C1 segment of cervical spinal cord (tissue), 14 donors: ENCODE data around the gene SEMA6A.
"Not testable (repeated sequence)": the region's sequence is repeated elsewhere in the genome, so short reads cannot be mapped to it uniquely, and the experiment has no call there.

Source experiments
- DNase-seq, 14 donors: peaks; one replicate each; lab custom pipeline; 2025; lab: John Stamatoyannopoulos, UW

The SEMA6A gene

GRCh38 chr5:116554764-116555163 is 19.9 kb downstream of the SEMA6A start:
- DNase-seq: peak in 3 of 14 donors; percentile 16 to 69 (median 24)

- DNase-seq: peak in 12 of 14 donors; percentile 18 to 74 (median 56)
Observed at GRCh38 chr5:116553366-116553765, 21.3 kb downstream of the SEMA6A start.

- DNase-seq: no peak
Observed at GRCh38 chr5:116550082-116550481, 24.5 kb downstream of the SEMA6A start.

- DNase-seq: no peak
Observed at GRCh38 chr5:116546743-116547124, 27.9 kb downstream of the SEMA6A start.

- DNase-seq: no peak
Observed at GRCh38 chr5:116546033-116546742, 28.4 kb downstream of the SEMA6A start.

GRCh38 chr5:116545465-116545864 is 29.2 kb downstream of the SEMA6A start:
- not testable (repeated sequence) for DNase-seq

- DNase-seq: no peak
Observed at GRCh38 chr5:116544531-116545241, 29.9 kb downstream of the SEMA6A start.

- no peak for DNase-seq
Observed at GRCh38 chr5:116543501-116543900, 31.1 kb downstream of the SEMA6A start.

- no peak for DNase-seq
Observed at GRCh38 chr5:116542619-116543018, 32.0 kb downstream of the SEMA6A start.

- DNase-seq: peak in 1 of 14 donors; percentile 51
Observed at GRCh38 chr5:116539222-116539621, 35.4 kb downstream of the SEMA6A start.

- DNase-seq: peak in 5 of 14 donors; percentile 25 to 59 (median 36)
Observed at GRCh38 chr5:116536316-116537083, 38.1 kb downstream of the SEMA6A start.

GRCh38 chr5:116534964-116535651 is 39.5 kb downstream of the SEMA6A start:
- DNase-seq: peak in 2 of 14 donors; percentile 18 to 36

GRCh38 chr5:116532762-116533525 is 41.7 kb downstream of the SEMA6A start:
- no peak for DNase-seq

GRCh38 chr5:116531635-116532034 is 43.0 kb downstream of the SEMA6A start:
- no peak for DNase-seq

GRCh38 chr5:116531117-116531516 is 43.5 kb downstream of the SEMA6A start:
- no peak for DNase-seq

- DNase-seq: no peak
Observed at GRCh38 chr5:116530276-116530675, 44.3 kb downstream of the SEMA6A start.

- DNase-seq: no peak
Observed at GRCh38 chr5:116529615-116530014, 45.0 kb downstream of the SEMA6A start.

GRCh38 chr5:116528519-116529234 is 45.9 kb downstream of the SEMA6A start:
- peak in 3 of 14 donors; percentile 29 to 75 (median 36) for DNase-seq

- DNase-seq: no peak
Observed at GRCh38 chr5:116527582-116527981, 47.0 kb downstream of the SEMA6A start.

- DNase-seq: no peak
Observed at GRCh38 chr5:116525674-116526073, 48.9 kb downstream of the SEMA6A start.
